GM12878 (cell line): Measurements from ENCODE around the gene KRTAP4-8. TPM values are rescaled to one million over a fixed set of nuclear protein-coding genes. Genes with fewer than 3 reads are reported as not detected.

Source experiments
- ATAC-seq: fragments of 200-7000 bp; cut with Tn5 transposase; 3 replicates; pipeline ENCODE4 v1.9.1; 2020; ENCODE audit warnings: mild to moderate bottlenecking, moderate library complexity
- BruUV-seq: library from RNA; stranded (reverse); fragments of 400-500 nt; replicated peaks from 2 replicates; lab custom pipeline; 2021; lab: Mats Ljungman, UMichigan
- CTCF ChIA-PET: fragments of 300-600 bp; sonication (Branson Sonifier 250); formaldehyde crosslinking; extraction: SDS; loops from one replicate; lab custom pipeline; 2021; ENCODE audit warnings: inconsistent platforms; lab: Yijun Ruan, JAX
- POLR2A ChIA-PET: fragments of 350-600 bp; formaldehyde crosslinking; extraction: SDS; loops from one replicate; lab custom pipeline; 2021; ENCODE audit warnings: inconsistent platforms; lab: Charles Lee
- RAD21 ChIA-PET: fragments of 300-600 bp; sonication (Branson Sonifier 250); formaldehyde crosslinking; loops from one replicate; lab custom pipeline; 2023; ENCODE audit warnings: antibody characterized with exemption; ENCODE audit not compliant: unreplicated experiment; lab: Charles Lee
- SMC1A ChIA-PET: fragments of 300-600 bp; sonication (Branson Sonifier 250); formaldehyde crosslinking; loops from one replicate; lab custom pipeline; 2023; ENCODE audit not compliant: unreplicated experiment, uncharacterized antibody; lab: Charles Lee
- DNase-seq: peaks from one replicate; pipeline ENCODE4 v3.0.0-alpha.2; 2011; ENCODE audit warnings: low read depth, low spot score
- FAIRE-seq: peaks from 3 replicates; lab custom pipeline; 2011; peaks lifted over from hg19 to GRCh38; lab: Jason Lieb, UNC
- H2AFZ ChIP-seq: 2 replicates; pipeline ENCODE4 v1.6.0; 2011; ENCODE audit warnings: low read depth, low read length, control low read depth; ENCODE audit not compliant: control insufficient read depth
- H3K27ac ChIP-seq: 2 replicates; pipeline ENCODE4 v1.5.1; 2011; ENCODE audit warnings: control low read depth; ENCODE audit not compliant: control insufficient read depth, insufficient read depth
- H3K27me3 ChIP-seq, 2 experiments: replicated peaks in 1 of 2; 2 replicates each; pipeline versions ENCODE4 v1.6.0 to v1.6.1; 2011; ENCODE audit warnings: low read length in 1 of 2; ENCODE audit not compliant: control insufficient read depth in 2 of 2, insufficient read depth in 2 of 2
- H3K36me3 ChIP-seq, 2 experiments: 2 replicates each; pipeline ENCODE4 v1.5.1; 2011; ENCODE audit warnings: low read length in 1 of 2; ENCODE audit not compliant: control insufficient read depth in 2 of 2, insufficient read depth in 2 of 2
- H3K4me1 ChIP-seq: 2 replicates; pipeline ENCODE4 v1.6.1; 2011; ENCODE audit warnings: mild to moderate bottlenecking, low read length, moderate library complexity, mixed read lengths; ENCODE audit not compliant: control insufficient read depth, insufficient read depth
- H3K4me2 ChIP-seq: 2 replicates; pipeline ENCODE4 v1.6.0; 2011; ENCODE audit warnings: control low read depth; ENCODE audit not compliant: control insufficient read depth, insufficient read depth
- H3K4me3 ChIP-seq: fragments of 200-600 bp; sonication (generic); 2 replicates; pipeline ENCODE4 v1.5.1; 2016
- H3K79me2 ChIP-seq: 2 replicates; pipeline ENCODE4 v1.6.0; 2011; ENCODE audit warnings: low read length; ENCODE audit not compliant: control insufficient read depth, insufficient read depth
- H3K9ac ChIP-seq: 2 replicates; pipeline ENCODE4 v1.8.0; 2011; ENCODE audit warnings: low read length, control low read depth, mixed read lengths; ENCODE audit not compliant: control insufficient read depth, insufficient read depth
- H3K9me3 ChIP-seq: replicated peaks from 3 replicates; pipeline ENCODE4 v1.5.1; 2011; ENCODE audit warnings: mild to moderate bottlenecking, low read length; ENCODE audit not compliant: control insufficient read depth, insufficient read depth
- H4K20me1 ChIP-seq: 2 replicates; pipeline ENCODE4 v1.6.0; 2011; ENCODE audit not compliant: control insufficient read depth, insufficient read depth
- BACH1 ChIP-seq: fragments of 450-650 bp; IDR thresholded peaks from 2 replicates; pipeline ENCODE4 v1.6.1; 2017; ENCODE audit warnings: mild to moderate bottlenecking, borderline replicate concordance
- DPF2 ChIP-seq: fragments of 450-650 bp; IDR thresholded peaks from 2 replicates; pipeline ENCODE4 v1.6.1; 2017; ENCODE audit warnings: mild to moderate bottlenecking
- FOXM1 ChIP-seq: IDR thresholded peaks from 2 replicates; pipeline ENCODE4 v1.6.1; 2012; ENCODE audit warnings: low read depth, mild to moderate bottlenecking, inconsistent platforms, low read length, moderate library complexity
- HDAC2 ChIP-seq: fragments of 200-600 bp; sonication (generic); IDR thresholded peaks from 2 replicates; pipeline ENCODE4 v1.6.1; 2017
- IRF4 ChIP-seq: IDR thresholded peaks from 2 replicates; pipeline ENCODE4 v1.6.1; 2011; ENCODE audit warnings: low read depth, low read length
- JUNB ChIP-seq: IDR thresholded peaks from 2 replicates; pipeline ENCODE4 v1.6.1; 2016; ENCODE audit warnings: antibody characterized with exemption, mild to moderate bottlenecking
- MYB ChIP-seq: fragments of 150-350 bp; IDR thresholded peaks from 2 replicates; pipeline ENCODE4 v1.6.1; 2014; ENCODE audit warnings: mild to moderate bottlenecking, low read depth, low read length, borderline replicate concordance
- NFIC ChIP-seq: IDR thresholded peaks from 2 replicates; pipeline ENCODE4 v1.6.1; 2012; ENCODE audit warnings: low read depth, mild to moderate bottlenecking, inconsistent platforms, low read length, moderate library complexity
- PAX5 ChIP-seq: IDR thresholded peaks from 2 replicates; pipeline ENCODE4 v1.6.1; 2011; ENCODE audit warnings: low read depth, low read length, borderline replicate concordance
- RCOR1 ChIP-seq: conservative IDR thresholded peaks from 2 replicates; pipeline ENCODE4 v1.6.1; 2012; ENCODE audit warnings: low read depth, low read length, improper control_type of control experiment
- SMARCA5 ChIP-seq: fragments of 450-650 bp; IDR thresholded peaks from 2 replicates; pipeline ENCODE4 v1.6.1; 2017; ENCODE audit warnings: mild to moderate bottlenecking
- SRF ChIP-seq, 2 experiments: IDR thresholded peaks; 2 replicates each; pipeline ENCODE4 v1.6.1; 2011; ENCODE audit warnings: low read depth in 2 of 2, low read length in 2 of 2, mild to moderate bottlenecking in 1 of 2, moderate library complexity in 1 of 2
- TARDBP ChIP-seq: IDR thresholded peaks from 2 replicates; pipeline ENCODE4 v1.6.1; 2016; ENCODE audit warnings: borderline replicate concordance
- WGBS: methylation state at CpG from one replicate; pipeline ENCODE4 v1.1.6; 2016; ENCODE audit warnings: low lambda C conversion rate; ENCODE audit not compliant: insufficient replicate concordance, insufficient coverage; ENCODE audit errors: missing lambda C conversion rate; 5-methylcytosine and 5-hydroxymethylcytosine counted together
- in situ Hi-C: fragments of 300-500 bp; cut with MboI; formaldehyde crosslinking; loops from 9 replicates; pipeline ENCODE4 v1.14.3; 2018; ENCODE audit warnings: mixed read lengths
- intact Hi-C: fragments of 100-400 bp; cut with micrococcal nuclease; formaldehyde crosslinking; loops from one replicate; pipeline ENCODE4 v1.14.2; 2022; ENCODE audit not compliant: unreplicated experiment
- polyA plus RNA-seq, 11 experiments: library from polyadenylated mRNA; depleted of rRNA in 4 of 11; unstranded in 6 of 11; stranded (reverse) in 5 of 11; fragments of >200 nt; fragmentation: Nextera tagmentation in 4 of 11; fragmentation: Illumina TruSeq in 1 of 11; extraction: Ambion mirVana in 4 of 11; extraction: Trizol in 1 of 11; gene quantifications; 1 replicate in 1 of 11; 2 replicates in 10 of 11; pipeline versions ENCODE4 v1.2.1 to v1.2.3, GENCODE V29; 2011 to 2016; ENCODE audit warnings: inconsistent platforms in 2 of 11, missing spikeins in 2 of 11, low read depth in 1 of 11
- total RNA-seq, 4 experiments: library from RNA; depleted of rRNA in 3 of 4; stranded (reverse); fragments of >200 nt in 3 of 4; fragmentation: Illumina TruSeq in 1 of 4; extraction: Trizol in 1 of 4; gene quantifications; 2 replicates each; pipeline versions ENCODE4 v1.2.1 to v1.2.3, GENCODE V29; 2013 to 2021
- TF ChIP-seq, protein P1 (sequence below): IDR thresholded peaks from 2 replicates; pipeline ENCODE4 v1.6.1; 2012; ENCODE audit warnings: low read depth, low read length, improper control_type of control experiment
- TF ChIP-seq, protein P2 (sequence below): IDR thresholded peaks from 2 replicates; pipeline ENCODE4 v1.6.1; 2011; ENCODE audit warnings: borderline replicate concordance, low read depth, mild to moderate bottlenecking, moderate library complexity, low read length; ENCODE audit not compliant: insufficient read depth, poor library complexity, severe bottlenecking
- TF ChIP-seq, protein P3 (sequence below): fragments of 450-650 bp; formaldehyde crosslinking; IDR thresholded peaks from 2 replicates; pipeline ENCODE4 v1.5.0; 2022; ENCODE audit warnings: mild to moderate bottlenecking, missing genetic modification characterization

The KRTAP4-8 gene
- total and polyA plus RNA-seq, 10 of the 15 experiments (the other 5 are each of a cell fraction or from before 2014, with no cell fraction given), result not detected

DNA sequence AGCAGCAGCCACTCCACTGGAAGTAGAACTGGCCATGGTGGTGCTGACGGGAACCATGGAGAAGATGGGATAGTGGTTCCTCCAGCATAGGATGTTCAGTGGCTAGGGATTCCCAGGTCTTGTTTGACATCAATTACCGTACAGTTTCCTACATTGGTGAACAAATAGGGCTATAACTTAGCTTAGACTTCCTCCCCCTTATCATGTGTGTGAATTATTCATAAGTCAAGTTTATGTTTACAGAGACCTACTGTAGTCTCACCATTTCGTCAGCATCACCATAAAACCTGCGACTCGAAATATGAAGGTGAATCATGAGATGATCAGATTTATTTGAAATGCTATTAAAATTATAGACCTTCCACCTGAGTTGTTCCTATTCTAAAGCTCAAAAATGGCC, 39.2 kb downstream of the KRTAP4-8 start:
- no peak overlapping the region for H2AFZ ChIP-seq
- H3K79me2 ChIP-seq, result no peaks in the 10 kb centered on the region
- no TSS peak for BruUV-seq
- H3K36me3 ChIP-seq, result no peaks in the 10 kb centered on the region
- ATAC-seq (no peak), FAIRE-seq (no peak)
- ChIA-PET RAD21 (no interaction called here), POLR2A (no interaction called here), CTCF (no interaction called here)
- in situ Hi-C loops, result no loop called here
- H3K27me3 ChIP-seq, result no peaks in the 10 kb centered on the region
- no peak overlapping the region for H3K4me3 ChIP-seq
- H3K27ac ChIP-seq, result no peak overlapping the region
- H3K9ac ChIP-seq, result no peak overlapping the region
- TF ChIP-seq DPF2 (no peak), BACH1 (no peak), PAX5 (no peak), NFIC (no peak), TARDBP (no peak), IRF4 (no peak)
- TF ChIP-seq, all 136 proteins: peak for 0
- WGBS, result 17% methylated on average over 5 of the region's 5 CpGs
- SMC1A ChIA-PET, result interaction anchor here (0.6 kb wide), 1 partner anchor 386 kb away, joined by 3 read pairs; no protein-coding TSS in a partner anchor
- DNase-seq, result no peak
- no peaks in the 10 kb centered on the region for H3K9me3 ChIP-seq
- no peaks in the 10 kb centered on the region for H3K4me1 ChIP-seq
- intact Hi-C loops, result no loop called here
- no peak overlapping the region for H3K4me2 ChIP-seq
- H4K20me1 ChIP-seq, result no peaks in the 10 kb centered on the region

DNA sequence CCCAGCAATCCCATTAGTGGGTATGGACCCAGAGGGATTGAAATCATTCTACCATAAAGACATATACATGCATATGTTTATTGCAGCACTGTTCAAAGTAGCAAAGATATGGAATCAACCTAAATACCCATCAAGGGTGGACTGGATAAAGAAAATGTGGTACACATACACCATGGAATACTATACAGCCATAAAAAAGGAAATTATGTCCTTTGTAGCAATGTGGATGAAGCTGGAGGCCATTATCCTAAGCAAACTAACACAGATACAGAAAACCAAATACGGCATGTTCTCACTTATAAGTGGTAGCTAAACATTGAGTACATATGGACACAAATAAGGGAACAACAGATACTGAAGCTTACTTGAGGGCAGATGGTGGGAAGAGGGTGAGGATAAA, 40.4 kb downstream of the KRTAP4-8 start:
- Histone ChIP-seq H3K36me3 (no peaks in the 10 kb centered on the region), H3K4me2 (no peak overlapping the region), H3K4me1 (no peaks in the 10 kb centered on the region), H4K20me1 (no peaks in the 10 kb centered on the region), H3K79me2 (no peaks in the 10 kb centered on the region), H3K27ac (no peak overlapping the region), H3K9ac (no peak overlapping the region), H2AFZ (no peak overlapping the region), H3K27me3 (no peaks in the 10 kb centered on the region), H3K4me3 (no peak overlapping the region), H3K9me3 (no peaks in the 10 kb centered on the region)
- SMC1A ChIA-PET, result no interaction called here
- CTCF ChIA-PET, result no interaction called here
- FAIRE-seq (no peak), ATAC-seq (no peak), DNase-seq (no peak)
- no TSS peak for BruUV-seq
- 43% methylated on average over 1 of the region's 1 CpG for WGBS
- POLR2A ChIA-PET, result no interaction called here
- intact Hi-C loops, result no loop called here
- RAD21 ChIA-PET, result no interaction called here
- in situ Hi-C loops, result no loop called here
- TF ChIP-seq SMARCA5 (no peak), SRF (IDR thresholded peaks at IDR 0.05; ENCODE audit: low read depth in 2 of 2, low read length in 2 of 2) (no peak), RCOR1 (no peak), MYB (no peak), FOXM1 (no peak), HDAC2 (no peak), JUNB (no peak)
- TF ChIP-seq, protein P1, sequence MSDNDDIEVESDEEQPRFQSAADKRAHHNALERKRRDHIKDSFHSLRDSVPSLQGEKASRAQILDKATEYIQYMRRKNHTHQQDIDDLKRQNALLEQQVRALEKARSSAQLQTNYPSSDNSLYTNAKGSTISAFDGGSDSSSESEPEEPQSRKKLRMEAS, result no peak
- TF ChIP-seq, protein P2, sequence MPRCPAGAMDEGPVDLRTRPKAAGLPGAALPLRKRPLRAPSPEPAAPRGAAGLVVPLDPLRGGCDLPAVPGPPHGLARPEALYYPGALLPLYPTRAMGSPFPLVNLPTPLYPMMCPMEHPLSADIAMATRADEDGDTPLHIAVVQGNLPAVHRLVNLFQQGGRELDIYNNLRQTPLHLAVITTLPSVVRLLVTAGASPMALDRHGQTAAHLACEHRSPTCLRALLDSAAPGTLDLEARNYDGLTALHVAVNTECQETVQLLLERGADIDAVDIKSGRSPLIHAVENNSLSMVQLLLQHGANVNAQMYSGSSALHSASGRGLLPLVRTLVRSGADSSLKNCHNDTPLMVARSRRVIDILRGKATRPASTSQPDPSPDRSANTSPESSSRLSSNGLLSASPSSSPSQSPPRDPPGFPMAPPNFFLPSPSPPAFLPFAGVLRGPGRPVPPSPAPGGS, result no peak
- TF ChIP-seq, protein P3, sequence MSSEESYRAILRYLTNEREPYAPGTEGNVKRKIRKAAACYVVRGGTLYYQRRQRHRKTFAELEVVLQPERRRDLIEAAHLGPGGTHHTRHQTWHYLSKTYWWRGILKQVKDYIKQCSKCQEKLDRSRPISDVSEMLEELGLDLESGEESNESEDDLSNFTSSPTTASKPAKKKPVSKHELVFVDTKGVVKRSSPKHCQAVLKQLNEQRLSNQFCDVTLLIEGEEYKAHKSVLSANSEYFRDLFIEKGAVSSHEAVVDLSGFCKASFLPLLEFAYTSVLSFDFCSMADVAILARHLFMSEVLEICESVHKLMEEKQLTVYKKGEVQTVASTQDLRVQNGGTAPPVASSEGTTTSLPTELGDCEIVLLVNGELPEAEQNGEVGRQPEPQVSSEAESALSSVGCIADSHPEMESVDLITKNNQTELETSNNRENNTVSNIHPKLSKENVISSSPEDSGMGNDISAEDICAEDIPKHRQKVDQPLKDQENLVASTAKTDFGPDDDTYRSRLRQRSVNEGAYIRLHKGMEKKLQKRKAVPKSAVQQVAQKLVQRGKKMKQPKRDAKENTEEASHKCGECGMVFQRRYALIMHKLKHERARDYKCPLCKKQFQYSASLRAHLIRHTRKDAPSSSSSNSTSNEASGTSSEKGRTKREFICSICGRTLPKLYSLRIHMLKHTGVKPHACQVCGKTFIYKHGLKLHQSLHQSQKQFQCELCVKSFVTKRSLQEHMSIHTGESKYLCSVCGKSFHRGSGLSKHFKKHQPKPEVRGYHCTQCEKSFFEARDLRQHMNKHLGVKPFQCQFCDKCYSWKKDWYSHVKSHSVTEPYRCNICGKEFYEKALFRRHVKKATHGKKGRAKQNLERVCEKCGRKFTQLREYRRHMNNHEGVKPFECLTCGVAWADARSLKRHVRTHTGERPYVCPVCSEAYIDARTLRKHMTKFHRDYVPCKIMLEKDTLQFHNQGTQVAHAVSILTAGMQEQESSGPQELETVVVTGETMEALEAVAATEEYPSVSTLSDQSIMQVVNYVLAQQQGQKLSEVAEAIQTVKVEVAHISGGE (CRISPR knock-in tag), result no peak
